GM18499 (cell line): ENCODE data around the gene LUC7L3.

Experiments used
- ATAC-seq: cut with Tn5 transposase; IDR thresholded peaks from one replicate; pipeline ENCODE4 v1.9.1; 2021; ENCODE audit warnings: moderate number of reproducible peaks; ENCODE audit not compliant: insufficient read depth, unreplicated experiment

LUC7L3 gene

GRCh38 chr17:50805486-50805885 lies 86.1 kb downstream of the LUC7L3 start:
- no peak for ATAC-seq
